HepG2 (cell line): ENCODE data around the gene TAS1R1. TPM values are rescaled to one million over a fixed set of nuclear protein-coding genes. Genes with fewer than 3 reads are reported as not detected.

Experiments
- ATAC-seq: fragments of 200-7000 bp; cut with Tn5 transposase; 3 replicates; pipeline ENCODE4 v1.9.1; 2020; ENCODE audit warnings: mild to moderate bottlenecking, moderate library complexity
- BruUV-seq: library from RNA; stranded (reverse); fragments of 400-500 nt; replicated peaks from 2 replicates; lab custom pipeline; 2021; lab: Mats Ljungman, UMichigan
- CTCF ChIA-PET: fragments of 300-600 bp; formaldehyde crosslinking; extraction: SDS; loops from one replicate; lab custom pipeline; 2021; ENCODE audit warnings: low total read pairs, inconsistent platforms, low intra/inter-chr PET ratio; lab: Yijun Ruan, JAX
- POLR2A ChIA-PET: fragments of 350-600 bp; sonication (Branson Sonifier 250); formaldehyde crosslinking; loops from one replicate; lab custom pipeline; 2020; ENCODE audit warnings: antibody characterized with exemption, inconsistent platforms; lab: Yijun Ruan, JAX
- DNase-seq: peaks from one replicate; pipeline ENCODE4 v3.0.0-alpha.2; 2015; ENCODE audit warnings: low spot score
- FAIRE-seq: peaks from 3 replicates; lab custom pipeline; 2011; peaks lifted over from hg19 to GRCh38; lab: Jason Lieb, UNC
- H2AFZ ChIP-seq: one replicate; pipeline ENCODE4 v1.6.1; 2011; ENCODE audit warnings: low read length, inconsistent platforms
- H3K27ac ChIP-seq: fragments of 300-600 bp; 3 replicates; pipeline ENCODE4 v1.8.0; 2011; ENCODE audit warnings: mixed run types, mild to moderate bottlenecking, mixed read lengths, low read length, inconsistent platforms; ENCODE audit not compliant: insufficient read depth; ENCODE audit errors: extremely low read length
- H3K27me3 ChIP-seq, 2 experiments: fragments of 200-600 bp in 1 of 2; 2 replicates in 1 of 2; 3 replicates in 1 of 2; pipeline versions ENCODE4 v1.6.0 to v1.8.0; 2011; ENCODE audit warnings: low read length in 2 of 2, mild to moderate bottlenecking in 2 of 2, moderate library complexity in 2 of 2, inconsistent platforms in 1 of 2; ENCODE audit not compliant: insufficient read depth in 2 of 2, control insufficient read depth in 1 of 2
- H3K36me3 ChIP-seq, 2 experiments: fragments of 200-600 bp in 1 of 2; replicated peaks in 1 of 2; 2 replicates in 1 of 2; 3 replicates in 1 of 2; pipeline versions ENCODE4 v1.5.1 to v1.8.0; 2011; ENCODE audit warnings: low read length in 2 of 2, inconsistent platforms in 1 of 2; ENCODE audit not compliant: insufficient read depth in 2 of 2, control insufficient read depth in 1 of 2
- H3K4me1 ChIP-seq: 2 replicates; pipeline ENCODE4 v1.5.1; 2012; ENCODE audit warnings: low read length, inconsistent platforms; ENCODE audit not compliant: insufficient read depth
- H3K4me2 ChIP-seq: 2 replicates; pipeline ENCODE4 v1.6.0; 2011; ENCODE audit warnings: low read depth, low read length, inconsistent platforms
- H3K4me3 ChIP-seq, 3 experiments: fragments of 200-600 bp in 1 of 3; sonication (generic), shearing (Covaris generic) in 1 of 3; replicated peaks in 1 of 3; 2 replicates each; pipeline ENCODE4 v1.5.1; 2011 to 2016; ENCODE audit warnings: low read length in 3 of 3, inconsistent platforms in 2 of 3, low read depth in 2 of 3, mild to moderate bottlenecking in 2 of 3, control low read depth in 1 of 3, mixed read lengths in 1 of 3; ENCODE audit not compliant: insufficient read depth in 1 of 3
- H3K79me2 ChIP-seq: one replicate; pipeline ENCODE4 v1.6.1; 2011; ENCODE audit warnings: low read length, inconsistent platforms; ENCODE audit not compliant: insufficient read depth
- H3K9ac ChIP-seq: 2 replicates; pipeline ENCODE4 v1.6.0; 2011; ENCODE audit warnings: mild to moderate bottlenecking, low read depth, low read length, inconsistent platforms; ENCODE audit not compliant: insufficient read depth
- H3K9me3 ChIP-seq: 2 replicates; pipeline ENCODE4 v1.5.1; 2012; ENCODE audit warnings: mild to moderate bottlenecking, low read length
- H4K20me1 ChIP-seq: 2 replicates; pipeline ENCODE4 v1.6.0; 2011; ENCODE audit warnings: inconsistent platforms, mild to moderate bottlenecking, low read length, moderate library complexity; ENCODE audit not compliant: insufficient read depth
- ATF7 ChIP-seq, 2 experiments: fragments of 450-650 bp in 1 of 2; sonication (generic) in 1 of 2; formaldehyde crosslinking in 1 of 2; IDR thresholded peaks; 2 replicates each; pipeline versions ENCODE4 v1.4.0 to v1.6.1; 2016 to 2020; ENCODE audit warnings: antibody characterized with exemption in 1 of 2, mild to moderate bottlenecking in 1 of 2, missing genetic modification reagents in 1 of 2
- DR1 ChIP-seq: sonication (generic); formaldehyde crosslinking; IDR thresholded peaks from 2 replicates; pipeline ENCODE4 v1.8.0; 2021; ENCODE audit warnings: mild to moderate bottlenecking, missing genetic modification reagents, inconsistent platforms
- HNRNPH1 ChIP-seq: fragments of 200-400 bp; formaldehyde crosslinking; optimal IDR thresholded peaks from 2 replicates; pipeline ENCODE3; 2017; ENCODE audit warnings: mild to moderate bottlenecking, low read depth, low read length
- KDM6A ChIP-seq: IDR thresholded peaks from 2 replicates; pipeline ENCODE4 v1.6.1; 2016; ENCODE audit warnings: low read depth
- MAFG ChIP-seq: sonication (generic); formaldehyde crosslinking; IDR thresholded peaks from 2 replicates; pipeline ENCODE4 v1.5.1; 2020; ENCODE audit warnings: mild to moderate bottlenecking, missing genetic modification reagents
- MYC ChIP-seq: sonication (generic); formaldehyde crosslinking; IDR thresholded peaks from 2 replicates; pipeline ENCODE4 v1.9.0; 2021; ENCODE audit warnings: missing genetic modification reagents, borderline replicate concordance
- TAF15 ChIP-seq: fragments of 200-400 bp; formaldehyde crosslinking; IDR thresholded peaks from one replicate; pipeline ENCODE4 v1.6.1; 2018; ENCODE audit warnings: mild to moderate bottlenecking, low read depth, low read length; ENCODE audit not compliant: poor library complexity, severe bottlenecking
- XRCC5 ChIP-seq: fragments of 200-400 bp; formaldehyde crosslinking; optimal IDR thresholded peaks from 2 replicates; pipeline ENCODE3; 2017; ENCODE audit warnings: mild to moderate bottlenecking, low read length
- ZNF121 ChIP-seq: sonication (generic); formaldehyde crosslinking; IDR thresholded peaks from 2 replicates; pipeline ENCODE4 v1.5.0; 2020; ENCODE audit warnings: mild to moderate bottlenecking, missing genetic modification reagents
- ZNF777 ChIP-seq: sonication (generic); formaldehyde crosslinking; IDR thresholded peaks from 2 replicates; pipeline ENCODE4 v1.4.0; 2020; ENCODE audit warnings: missing genetic modification reagents
- WGBS: methylation state at CpG from one replicate; pipeline ENCODE4 v1.1.6; 2017; ENCODE audit warnings: low lambda C conversion rate; 5-methylcytosine and 5-hydroxymethylcytosine counted together
- in situ Hi-C: cut with HindIII; loops from 2 replicates; pipeline ENCODE4 v1.10.0; 2017; ENCODE audit warnings: low pct_unique_long_range_greater_than_20kb; ENCODE audit not compliant: extremely low pct_ligation_motif_present
- intact Hi-C: fragments of 100-400 bp; cut with micrococcal nuclease; formaldehyde crosslinking; loops from one replicate; pipeline ENCODE4 v1.10.0; 2022; ENCODE audit not compliant: unreplicated experiment
- polyA plus RNA-seq, 8 experiments: library from polyadenylated mRNA; depleted of rRNA in 3 of 8; stranded (reverse) in 7 of 8; unstranded in 1 of 8; fragments of >200 nt; fragmentation: Illumina TruSeq in 4 of 8; extraction: Trizol in 4 of 8; gene quantifications; 2 replicates each; pipeline versions ENCODE4 v1.2.1 to v1.2.3, GENCODE V29; 2011 to 2016; ENCODE audit warnings: low read depth in 4 of 8, missing spikeins in 1 of 8, mixed read lengths in 1 of 8; ENCODE audit not compliant: insufficient read depth in 1 of 8
- total RNA-seq, 5 experiments: library from RNA; depleted of rRNA; stranded (reverse); fragments of >200 nt; fragmentation: Illumina TruSeq; extraction: Trizol; gene quantifications; 2 replicates each; pipeline ENCODE4 v1.2.3, GENCODE V29; 2016; ENCODE audit warnings: low read depth in 1 of 5
- TF ChIP-seq, protein P1 (sequence below): sonication (generic); formaldehyde crosslinking; IDR thresholded peaks from 2 replicates; pipeline ENCODE4 v1.4.0; 2020; ENCODE audit warnings: missing genetic modification reagents, borderline replicate concordance
- TF ChIP-seq, protein P2 (sequence below): sonication (generic); formaldehyde crosslinking; IDR thresholded peaks from 2 replicates; pipeline ENCODE4 v1.5.1; 2020; ENCODE audit warnings: missing genetic modification reagents, mild to moderate bottlenecking, borderline replicate concordance
- TF ChIP-seq, protein P3 (sequence below): sonication (generic); formaldehyde crosslinking; IDR thresholded peaks from 2 replicates; pipeline ENCODE4 v1.8.1; 2022; ENCODE audit warnings: mild to moderate bottlenecking, missing genetic modification reagents

The TAS1R1 gene
- total and polyA plus RNA-seq, 2 of the 13 experiments (the other 11 are each of a cell fraction or from before 2014, with no cell fraction given): 1.4 to 1.6 TPM

DNA sequence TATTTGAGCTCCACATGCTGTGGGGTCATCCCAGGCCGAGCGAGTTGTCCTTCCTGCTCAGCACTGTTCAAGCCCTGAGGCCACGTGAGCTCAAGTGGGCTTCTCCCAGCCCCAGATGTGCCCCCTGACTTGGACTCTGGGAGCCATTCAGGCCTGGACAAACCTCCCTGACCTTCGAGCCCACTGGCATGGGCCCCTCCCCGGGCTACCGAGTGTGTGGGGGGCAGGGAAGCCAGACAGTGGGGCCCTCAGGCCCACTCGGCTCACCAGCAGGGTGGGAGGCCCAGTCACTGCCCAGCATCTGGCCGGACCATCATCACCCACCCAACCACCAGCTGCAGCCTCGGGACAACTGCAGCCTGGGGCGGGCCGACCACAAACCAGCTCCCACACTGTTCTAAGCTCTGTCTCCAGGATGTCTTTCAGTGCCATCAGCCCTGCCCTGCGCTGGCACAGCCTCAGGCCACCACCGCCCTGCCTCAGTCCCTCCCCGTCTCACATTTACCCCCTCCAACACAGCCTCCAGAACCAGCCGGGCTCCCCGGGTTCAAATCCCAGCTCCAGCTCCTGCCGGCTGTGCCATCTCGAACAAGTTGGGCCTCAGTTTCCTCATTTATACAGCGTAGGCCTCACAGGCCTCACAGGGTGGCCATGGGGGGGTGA, 42.7 kb upstream of the TAS1R1 start:
- H3K9me3 ChIP-seq: no peaks in the 10 kb centered on the region
- FAIRE-seq: no peak
- H3K27ac ChIP-seq: peak overlapping the region; percentile 54
- no peaks in the 10 kb centered on the region for H3K79me2 ChIP-seq
- peak; percentile 40 for ATAC-seq
- H3K9ac ChIP-seq: peak overlapping the region; percentile 50; the same call in 1 of the 2 replicates
- intact Hi-C loops: no loop called here
- 85% methylated on average over 8 of the region's 19 CpGs for WGBS
- BruUV-seq: no TSS peak
- in situ Hi-C loops: no loop called here
- peak overlapping the region; percentile 6 to 53 (median 21); a peak in 5 of 6 replicates for H3K4me3 ChIP-seq
- peak; percentile 39 for DNase-seq
- no peaks in the 10 kb centered on the region for H3K36me3 ChIP-seq
- peaks cover 11 to 14% of the 10 kb centered on the region in 2 experiments; a peak in 3 of 5 replicates for H3K27me3 ChIP-seq
- H3K4me2 ChIP-seq: peak overlapping the region; percentile 90
- H4K20me1 ChIP-seq: no peaks in the 10 kb centered on the region
- ChIA-PET CTCF (no interaction called here), POLR2A (interaction anchor here (0.6 to 2.5 kb wide), 4 partner anchors 9 to 22 kb away, joined by 3 to 20 read pairs (median 9); partner anchors contain the start of gene PLEKHG5)
- peaks cover 59% of the 10 kb centered on the region for H3K4me1 ChIP-seq
- H2AFZ ChIP-seq: no peak overlapping the region
- peak; percentile 67; the same call in 1 of the 2 replicates for TF ChIP-seq KDM6A (CRISPR knock-in tag)
- TF ChIP-seq DR1 (CRISPR knock-in tag): 0 out of 2 replicates have a peak, but pooled peaks have one; percentile 25
- peak; percentile 55; the same call in 1 of the 2 replicates for TF ChIP-seq MYC (CRISPR knock-in tag)
- TF ChIP-seq HNRNPH1: no peak
- TF ChIP-seq, protein P1, sequence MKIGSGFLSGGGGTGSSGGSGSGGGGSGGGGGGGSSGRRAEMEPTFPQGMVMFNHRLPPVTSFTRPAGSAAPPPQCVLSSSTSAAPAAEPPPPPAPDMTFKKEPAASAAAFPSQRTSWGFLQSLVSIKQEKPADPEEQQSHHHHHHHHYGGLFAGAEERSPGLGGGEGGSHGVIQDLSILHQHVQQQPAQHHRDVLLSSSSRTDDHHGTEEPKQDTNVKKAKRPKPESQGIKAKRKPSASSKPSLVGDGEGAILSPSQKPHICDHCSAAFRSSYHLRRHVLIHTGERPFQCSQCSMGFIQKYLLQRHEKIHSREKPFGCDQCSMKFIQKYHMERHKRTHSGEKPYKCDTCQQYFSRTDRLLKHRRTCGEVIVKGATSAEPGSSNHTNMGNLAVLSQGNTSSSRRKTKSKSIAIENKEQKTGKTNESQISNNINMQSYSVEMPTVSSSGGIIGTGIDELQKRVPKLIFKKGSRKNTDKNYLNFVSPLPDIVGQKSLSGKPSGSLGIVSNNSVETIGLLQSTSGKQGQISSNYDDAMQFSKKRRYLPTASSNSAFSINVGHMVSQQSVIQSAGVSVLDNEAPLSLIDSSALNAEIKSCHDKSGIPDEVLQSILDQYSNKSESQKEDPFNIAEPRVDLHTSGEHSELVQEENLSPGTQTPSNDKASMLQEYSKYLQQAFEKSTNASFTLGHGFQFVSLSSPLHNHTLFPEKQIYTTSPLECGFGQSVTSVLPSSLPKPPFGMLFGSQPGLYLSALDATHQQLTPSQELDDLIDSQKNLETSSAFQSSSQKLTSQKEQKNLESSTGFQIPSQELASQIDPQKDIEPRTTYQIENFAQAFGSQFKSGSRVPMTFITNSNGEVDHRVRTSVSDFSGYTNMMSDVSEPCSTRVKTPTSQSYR (CRISPR knock-in tag): peak; percentile 87
- TF ChIP-seq TAF15: no peak
- TF ChIP-seq, protein P2, sequence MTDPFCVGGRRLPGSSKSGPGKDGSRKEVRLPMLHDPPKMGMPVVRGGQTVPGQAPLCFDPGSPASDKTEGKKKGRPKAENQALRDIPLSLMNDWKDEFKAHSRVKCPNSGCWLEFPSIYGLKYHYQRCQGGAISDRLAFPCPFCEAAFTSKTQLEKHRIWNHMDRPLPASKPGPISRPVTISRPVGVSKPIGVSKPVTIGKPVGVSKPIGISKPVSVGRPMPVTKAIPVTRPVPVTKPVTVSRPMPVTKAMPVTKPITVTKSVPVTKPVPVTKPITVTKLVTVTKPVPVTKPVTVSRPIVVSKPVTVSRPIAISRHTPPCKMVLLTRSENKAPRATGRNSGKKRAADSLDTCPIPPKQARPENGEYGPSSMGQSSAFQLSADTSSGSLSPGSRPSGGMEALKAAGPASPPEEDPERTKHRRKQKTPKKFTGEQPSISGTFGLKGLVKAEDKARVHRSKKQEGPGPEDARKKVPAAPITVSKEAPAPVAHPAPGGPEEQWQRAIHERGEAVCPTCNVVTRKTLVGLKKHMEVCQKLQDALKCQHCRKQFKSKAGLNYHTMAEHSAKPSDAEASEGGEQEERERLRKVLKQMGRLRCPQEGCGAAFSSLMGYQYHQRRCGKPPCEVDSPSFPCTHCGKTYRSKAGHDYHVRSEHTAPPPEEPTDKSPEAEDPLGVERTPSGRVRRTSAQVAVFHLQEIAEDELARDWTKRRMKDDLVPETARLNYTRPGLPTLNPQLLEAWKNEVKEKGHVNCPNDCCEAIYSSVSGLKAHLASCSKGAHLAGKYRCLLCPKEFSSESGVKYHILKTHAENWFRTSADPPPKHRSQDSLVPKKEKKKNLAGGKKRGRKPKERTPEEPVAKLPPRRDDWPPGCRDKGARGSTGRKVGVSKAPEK (CRISPR knock-in tag): 0 out of 2 replicates have a peak, but pooled peaks have one; percentile 45
- TF ChIP-seq XRCC5: peak; percentile 34
- no peak for TF ChIP-seq ATF7 (IDR thresholded peaks at IDR 0.05)
- TF ChIP-seq ATF7 (CRISPR knock-in tag; IDR thresholded peaks at IDR 0.05): no peak
- TF ChIP-seq ZNF777 (CRISPR knock-in tag): 0 out of 2 replicates have a peak, but pooled peaks have one; percentile 17
- TF ChIP-seq ZNF121 (CRISPR knock-in tag): no peak
- peak; percentile 51; the same call in 1 of the 2 replicates for TF ChIP-seq MAFG (CRISPR knock-in tag)
- TF ChIP-seq, protein P3, sequence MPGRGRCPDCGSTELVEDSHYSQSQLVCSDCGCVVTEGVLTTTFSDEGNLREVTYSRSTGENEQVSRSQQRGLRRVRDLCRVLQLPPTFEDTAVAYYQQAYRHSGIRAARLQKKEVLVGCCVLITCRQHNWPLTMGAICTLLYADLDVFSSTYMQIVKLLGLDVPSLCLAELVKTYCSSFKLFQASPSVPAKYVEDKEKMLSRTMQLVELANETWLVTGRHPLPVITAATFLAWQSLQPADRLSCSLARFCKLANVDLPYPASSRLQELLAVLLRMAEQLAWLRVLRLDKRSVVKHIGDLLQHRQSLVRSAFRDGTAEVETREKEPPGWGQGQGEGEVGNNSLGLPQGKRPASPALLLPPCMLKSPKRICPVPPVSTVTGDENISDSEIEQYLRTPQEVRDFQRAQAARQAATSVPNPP (CRISPR knock-in tag): no peak
